HG02852 (cell line): Measurements from ENCODE around the gene NFIA.
A peak's percentile ranks its signal among the peaks of the same experiment; 100 is the strongest.

Source experiments
- ATAC-seq: cut with Tn5 transposase; IDR thresholded peaks from one replicate; pipeline ENCODE4 v1.9.1; 2021; ENCODE audit warnings: mild to moderate bottlenecking, moderate library complexity; ENCODE audit not compliant: unreplicated experiment

NFIA gene

DNA sequence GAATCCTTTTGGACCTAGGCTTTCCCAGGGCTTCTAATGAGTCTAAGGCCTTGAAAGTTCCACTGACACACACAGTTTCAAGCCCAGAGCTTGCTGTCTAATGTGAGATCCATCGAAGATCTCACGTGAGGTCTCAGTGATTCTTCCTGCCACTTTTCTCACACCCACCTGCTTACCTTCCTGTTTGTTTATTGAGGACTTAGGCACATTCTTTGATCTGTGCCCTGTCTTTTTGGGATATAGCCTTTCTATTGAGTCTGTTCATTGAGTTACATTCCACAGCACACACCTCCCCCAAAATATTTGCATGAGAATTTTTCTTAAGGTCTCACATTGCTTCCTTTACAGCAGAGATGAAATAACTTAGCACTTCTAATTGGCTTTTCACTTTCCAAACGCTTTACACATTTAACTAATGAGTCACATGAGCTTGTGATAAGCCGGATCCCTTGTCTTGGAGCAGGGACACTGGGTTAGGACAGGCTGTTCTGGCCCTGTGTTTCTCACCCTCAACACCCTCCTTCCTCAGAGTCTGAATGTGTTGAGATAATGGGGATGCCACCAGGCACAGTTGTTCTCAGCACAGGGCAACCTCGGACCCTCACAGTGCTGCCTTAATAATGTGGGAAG, 354.2 kb downstream of the NFIA start:
- ATAC-seq = no peak

DNA sequence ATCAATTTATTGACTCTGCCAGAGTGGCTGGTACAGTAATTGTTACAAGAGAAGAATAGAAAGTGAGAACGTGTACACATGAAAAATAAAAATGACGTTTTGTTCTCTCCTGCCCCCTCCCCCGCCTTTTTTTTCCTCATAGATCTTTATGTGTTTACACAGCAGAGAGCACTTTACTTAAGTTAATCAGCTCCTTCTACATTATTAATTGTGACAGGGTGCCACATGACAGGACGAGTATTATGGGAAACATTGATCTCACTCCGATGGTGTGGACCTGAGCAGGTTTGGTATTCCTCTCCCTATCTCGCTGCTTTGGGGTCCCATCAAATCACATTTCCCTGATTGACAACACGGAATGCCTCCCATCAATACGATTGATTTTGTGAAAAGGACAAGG, 356.9 kb downstream of the NFIA start:
- no peak for ATAC-seq

DNA sequence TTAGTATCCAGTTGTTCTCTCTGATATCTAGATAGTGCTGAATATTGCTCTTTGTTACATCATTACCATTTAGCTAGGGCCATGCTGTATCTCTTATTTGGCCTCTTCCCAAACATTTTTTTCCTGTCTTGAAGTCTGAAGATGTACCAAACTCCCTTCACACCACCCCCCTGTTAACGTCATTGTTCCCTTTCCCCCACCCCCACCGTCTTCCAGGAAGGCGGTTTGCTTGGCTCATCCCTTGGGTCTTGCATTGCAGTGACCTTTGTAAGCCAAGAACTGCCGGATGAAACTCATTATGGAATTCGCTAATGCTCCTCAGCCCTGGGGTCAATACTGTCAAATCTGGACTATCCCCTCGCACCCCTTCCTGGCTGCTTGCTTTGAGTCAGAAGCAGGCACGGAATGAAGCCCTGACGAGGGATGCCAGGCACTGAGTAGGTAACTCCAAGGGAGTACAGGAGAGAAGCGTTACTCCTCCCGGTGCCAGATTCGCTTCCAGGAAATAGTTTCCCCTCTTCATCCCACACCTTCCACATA, 359.4 kb downstream of the NFIA start:
- no peak for ATAC-seq

DNA sequence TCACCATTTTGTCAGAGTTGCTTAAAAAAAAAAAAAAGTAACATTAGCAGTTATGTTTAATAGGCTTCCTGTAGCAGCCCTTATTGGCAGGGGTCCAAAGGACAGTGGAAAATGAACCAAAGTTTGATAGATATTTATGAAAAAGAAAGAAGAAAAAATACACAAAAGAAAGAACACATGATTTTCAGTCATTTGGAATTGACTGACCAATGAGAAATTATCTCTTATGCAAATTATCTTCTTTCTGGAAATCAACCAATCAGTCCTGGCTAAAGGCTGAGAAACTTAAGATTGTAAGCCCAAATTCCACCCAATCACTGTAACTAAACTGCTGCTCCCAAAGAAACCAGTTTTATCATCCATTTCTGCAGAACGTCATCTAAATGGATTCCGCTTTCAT, 360.2 kb downstream of the NFIA start:
- ATAC-seq = no peak

DNA sequence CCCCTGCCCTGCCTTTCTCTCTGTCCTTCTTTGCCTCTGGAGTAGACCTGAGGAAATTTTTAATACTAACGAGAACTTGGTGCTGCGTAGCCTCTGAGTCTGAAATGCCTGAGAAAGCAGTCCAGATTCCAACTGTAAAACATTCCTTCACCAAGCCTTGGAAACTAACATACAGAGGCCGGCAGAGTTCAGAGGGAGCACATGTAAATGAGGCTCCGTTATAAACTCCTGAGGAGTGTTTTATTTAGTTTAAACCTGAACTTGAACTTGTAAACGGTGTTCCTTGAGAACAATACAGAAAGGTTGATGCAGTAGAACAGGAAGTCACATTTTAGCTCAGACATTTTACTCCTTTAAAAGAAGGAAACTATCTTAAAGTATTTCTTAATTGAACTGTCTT, 361.9 kb downstream of the NFIA start:
- ATAC-seq = no peak

DNA sequence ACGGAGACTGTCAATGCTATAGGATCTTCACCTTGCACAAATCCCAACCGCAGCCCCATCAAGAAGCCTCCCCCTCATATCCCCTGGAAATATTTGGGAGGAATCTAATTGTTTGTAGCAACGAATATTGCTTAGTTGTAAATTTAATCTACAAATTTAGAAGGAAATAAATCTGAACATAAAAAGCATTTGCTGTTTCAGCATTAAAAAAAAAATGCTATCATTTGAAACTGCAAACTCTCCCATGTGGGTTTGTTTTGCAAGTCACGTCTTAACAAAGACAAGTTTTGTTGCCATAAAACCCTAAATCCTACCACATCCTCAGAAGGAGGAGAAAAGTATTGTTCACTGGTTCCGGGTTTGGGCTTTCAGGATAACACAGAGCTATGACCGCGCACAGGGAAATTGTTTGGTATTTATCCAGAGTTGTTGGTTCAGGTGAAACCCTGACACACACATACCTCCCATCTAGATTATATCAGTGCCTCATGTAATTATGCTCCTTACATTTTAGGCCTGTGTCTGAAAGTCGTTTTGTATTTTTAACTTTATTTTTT, 363.0 kb downstream of the NFIA start:
- ATAC-seq = no peak

DNA sequence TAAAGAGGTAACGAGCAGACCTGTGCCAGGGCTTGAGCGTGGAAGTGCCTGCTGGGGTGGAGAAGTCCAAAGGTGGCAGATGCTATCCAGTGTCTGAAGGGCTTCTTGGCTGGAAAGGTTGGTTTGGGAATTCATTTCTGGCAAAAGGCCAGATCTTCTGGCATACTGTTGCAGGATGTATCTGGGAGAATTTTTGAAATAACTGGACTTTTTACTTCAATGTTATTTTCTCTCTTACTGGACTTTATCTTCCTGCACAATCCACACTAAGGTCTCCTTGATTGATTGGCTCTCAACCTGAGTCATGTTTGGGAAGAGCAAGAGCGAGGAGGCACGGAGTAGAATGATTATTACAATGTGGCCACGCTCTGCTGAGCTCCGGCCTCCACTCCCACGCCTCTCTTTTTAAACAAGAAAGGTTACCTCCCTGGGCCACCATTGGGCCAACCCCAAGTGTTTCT, 364.2 kb downstream of the NFIA start:
- no peak for ATAC-seq

DNA sequence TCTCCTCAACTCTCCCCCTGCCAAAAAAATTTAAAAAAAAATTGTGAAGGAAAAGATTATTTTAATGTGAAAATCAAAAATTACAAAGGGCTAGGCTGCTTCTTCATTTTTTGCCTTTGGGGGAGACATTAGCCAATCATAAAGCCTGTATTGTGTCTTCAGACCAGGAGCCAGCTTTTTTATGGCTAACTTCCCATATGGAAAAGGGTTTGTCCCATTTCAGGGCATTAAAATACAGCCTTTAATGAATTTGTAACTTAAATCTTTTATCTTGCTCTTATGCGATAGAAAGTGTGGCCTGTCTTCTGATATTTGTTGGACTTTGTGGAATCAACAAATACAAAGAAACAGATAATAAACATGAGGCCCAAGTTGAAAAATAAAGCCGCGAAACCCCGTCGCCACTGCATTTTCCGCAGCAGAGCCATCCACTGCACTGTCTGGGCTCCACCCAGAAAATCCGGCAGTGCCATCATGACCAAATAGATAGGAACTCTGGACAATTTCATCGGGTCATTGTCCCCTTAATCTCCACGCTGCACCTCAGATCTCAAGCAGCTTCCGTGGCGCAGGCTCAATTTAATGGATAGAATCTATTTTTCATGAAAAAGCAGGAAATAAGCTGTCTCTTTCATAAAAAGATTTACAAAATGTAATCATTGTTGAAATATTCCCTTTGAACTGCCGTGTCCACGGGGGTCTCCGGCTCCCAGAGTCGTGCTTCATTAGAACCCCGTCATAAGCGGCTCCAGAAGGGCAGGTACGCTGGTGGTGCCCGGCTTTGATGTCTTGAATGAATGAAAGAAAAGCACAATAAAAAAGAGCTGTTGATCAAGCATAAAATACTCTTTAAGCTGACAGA, 365.0 kb downstream of the NFIA start:
- no peak for ATAC-seq

DNA sequence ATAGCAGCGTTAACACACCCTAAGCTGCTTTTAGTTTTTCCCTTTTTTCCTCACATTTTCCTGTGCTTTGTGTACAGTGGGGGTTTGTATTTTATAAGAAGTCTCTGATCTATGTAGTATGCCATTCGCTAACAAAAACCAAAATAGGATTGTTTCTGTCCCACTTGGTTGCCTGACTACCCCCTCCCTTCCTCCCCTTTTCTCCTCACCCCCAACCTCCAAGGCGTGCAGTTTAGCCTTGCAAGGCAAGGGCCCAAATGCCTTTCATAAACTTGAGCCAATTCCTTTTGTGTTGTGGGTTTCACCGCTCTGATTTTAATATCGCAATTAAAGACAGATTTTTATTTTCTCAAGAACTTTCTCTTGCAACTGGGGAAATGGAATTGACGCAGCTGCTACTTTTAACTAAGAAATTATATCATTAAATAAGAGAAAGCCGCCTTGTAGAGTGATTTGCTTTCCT, 365.6 kb downstream of the NFIA start:
- no peak for ATAC-seq

DNA sequence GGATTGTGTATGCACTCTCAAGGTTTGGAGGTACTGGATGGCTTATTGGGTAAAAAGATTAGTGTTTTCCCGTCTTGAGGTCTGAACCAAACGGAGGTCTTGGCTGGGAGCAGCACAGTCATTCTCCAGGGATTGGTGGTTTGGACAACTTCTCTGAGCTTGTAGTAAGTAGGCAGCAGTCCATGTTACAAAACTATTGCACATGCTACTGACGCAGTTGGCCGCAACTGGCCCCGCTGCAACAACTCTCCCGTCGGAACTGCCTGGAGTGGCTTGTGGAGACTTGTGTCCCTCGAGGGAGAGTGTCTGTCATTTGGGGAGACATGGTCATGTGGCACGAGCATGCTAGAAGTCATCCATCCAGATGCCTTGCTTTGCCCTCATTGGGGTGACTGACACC, 366.6 kb downstream of the NFIA start:
- no peak for ATAC-seq

DNA sequence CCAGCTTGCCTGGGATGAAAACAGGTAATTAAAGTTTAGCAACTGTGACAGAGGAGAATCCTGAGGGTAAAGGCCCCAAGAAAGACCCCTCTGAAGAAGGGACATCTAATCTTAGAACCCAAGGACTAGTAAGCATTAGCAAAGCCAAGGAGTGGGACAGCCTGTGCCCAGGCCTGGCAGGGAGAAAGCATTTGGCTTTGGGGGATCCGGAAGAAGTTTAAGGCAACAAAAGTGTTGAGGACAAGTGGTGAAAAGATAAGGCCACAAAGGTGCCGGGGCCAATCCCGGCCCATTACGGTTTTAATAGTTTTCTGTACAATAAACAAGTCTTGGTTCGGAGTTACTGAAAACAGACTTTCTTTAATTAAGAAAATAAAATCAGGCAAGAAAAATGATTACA, 367.0 kb downstream of the NFIA start:
- ATAC-seq = no peak

DNA sequence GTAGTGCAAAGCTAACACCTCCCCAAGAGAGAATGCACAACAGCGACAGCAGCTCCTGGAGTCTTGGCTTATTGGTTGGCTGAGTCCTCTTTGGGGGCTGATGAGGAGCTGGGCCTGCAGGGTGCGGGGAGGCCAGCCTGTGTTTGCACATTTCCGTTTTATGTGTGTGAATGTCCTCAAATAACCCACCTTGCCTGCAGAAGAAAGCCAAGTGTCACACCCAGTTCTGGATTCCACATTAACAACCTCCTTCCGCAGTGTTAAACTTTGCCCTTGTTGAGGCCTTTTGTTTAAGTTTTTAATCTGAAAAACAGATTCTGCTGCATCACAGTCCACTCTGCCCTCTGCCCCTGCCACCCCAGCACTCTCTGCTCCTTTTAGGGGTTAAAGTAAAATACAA, 368.1 kb downstream of the NFIA start:
- ATAC-seq = no peak

DNA sequence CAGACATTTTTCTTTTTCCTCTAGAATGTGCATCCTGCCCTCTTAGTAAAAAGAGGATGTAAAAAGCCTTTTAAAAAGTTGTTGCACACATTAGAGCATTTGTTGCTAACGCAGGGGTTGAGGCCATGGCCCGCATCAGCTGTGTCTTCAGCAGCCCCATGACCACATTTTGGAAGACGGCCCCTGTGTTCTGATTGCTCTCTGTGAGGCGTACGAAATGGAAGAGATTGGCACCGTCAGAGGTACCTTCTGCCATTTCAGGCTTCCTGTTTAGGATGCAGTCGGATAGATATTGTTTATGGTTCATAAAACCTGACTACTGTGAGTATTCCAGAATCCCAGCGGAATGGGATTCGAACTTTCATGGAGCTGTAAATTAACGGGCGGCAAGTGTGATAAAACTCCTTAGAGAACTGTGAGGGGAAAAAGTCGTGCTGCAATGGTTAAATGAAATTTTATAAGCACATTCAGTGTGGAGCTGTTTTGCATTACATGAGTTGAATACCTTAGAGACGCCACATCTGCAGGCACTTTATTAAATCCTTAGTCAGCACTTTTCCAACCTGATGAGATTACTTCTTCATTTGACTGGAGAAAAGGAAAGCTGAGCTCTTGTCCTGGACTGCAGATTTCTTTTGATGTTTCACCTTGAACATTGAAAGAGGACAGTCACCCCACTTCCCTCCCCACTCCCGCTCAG, 368.7 kb downstream of the NFIA start:
- no peak for ATAC-seq

DNA sequence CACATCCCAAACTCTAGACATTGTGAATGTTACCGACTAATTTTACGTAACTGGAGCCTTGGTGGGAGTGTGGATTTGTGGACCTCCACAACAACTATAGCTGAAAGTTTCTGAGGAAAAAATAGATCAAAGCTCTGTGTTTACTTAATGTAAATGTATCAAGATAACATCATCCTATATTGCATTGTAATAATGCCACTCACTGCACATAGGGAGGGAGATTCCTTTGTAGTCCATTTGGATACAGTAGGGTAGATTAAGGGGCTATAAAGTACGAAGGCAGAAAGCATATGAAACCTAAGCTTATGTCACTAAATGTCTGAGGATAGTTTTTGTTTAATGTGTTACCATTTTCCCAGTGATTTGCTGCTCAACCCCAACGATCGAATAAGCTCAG, 369.2 kb downstream of the NFIA start:
- no peak for ATAC-seq

DNA sequence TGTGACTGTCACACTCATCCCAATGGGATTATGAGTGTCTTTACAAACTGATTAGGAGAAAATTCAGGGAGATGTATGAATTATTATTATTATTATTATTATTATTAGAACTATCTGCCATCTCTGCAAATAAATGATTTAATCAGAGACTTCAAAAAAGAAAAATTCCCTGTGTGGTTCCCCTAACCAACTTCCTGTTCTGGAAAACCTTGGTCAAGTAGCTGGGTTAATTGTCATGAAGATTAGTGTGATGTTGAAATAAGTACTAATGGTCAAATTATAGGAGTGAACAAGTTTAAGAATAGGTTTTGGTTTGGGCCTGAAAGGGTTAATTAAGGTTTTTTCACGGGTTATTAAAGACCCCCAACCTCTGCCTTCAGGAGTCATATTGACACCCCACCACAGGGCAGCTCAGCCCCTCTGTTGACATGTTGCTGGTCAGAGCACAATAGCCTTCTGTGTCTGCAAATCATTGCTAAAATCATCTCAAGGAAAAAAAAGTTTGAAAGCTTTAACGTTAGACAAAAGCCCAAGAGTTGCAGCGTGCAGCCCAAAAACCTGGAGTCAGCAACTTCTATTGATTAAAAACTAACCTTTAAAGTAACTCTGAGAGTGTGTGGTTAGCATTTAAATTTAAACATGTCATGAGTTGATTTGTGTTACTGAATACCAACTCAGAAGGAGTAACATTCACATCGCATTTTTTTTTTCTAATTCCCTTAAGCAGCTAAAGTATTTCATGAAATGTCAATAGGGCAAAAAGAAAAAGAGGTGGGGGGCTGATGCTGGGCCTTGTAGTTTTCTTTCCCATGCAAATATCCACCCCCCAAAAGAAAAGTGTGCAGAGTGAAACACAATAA, 370.0 kb downstream of the NFIA start:
- no peak for ATAC-seq

DNA sequence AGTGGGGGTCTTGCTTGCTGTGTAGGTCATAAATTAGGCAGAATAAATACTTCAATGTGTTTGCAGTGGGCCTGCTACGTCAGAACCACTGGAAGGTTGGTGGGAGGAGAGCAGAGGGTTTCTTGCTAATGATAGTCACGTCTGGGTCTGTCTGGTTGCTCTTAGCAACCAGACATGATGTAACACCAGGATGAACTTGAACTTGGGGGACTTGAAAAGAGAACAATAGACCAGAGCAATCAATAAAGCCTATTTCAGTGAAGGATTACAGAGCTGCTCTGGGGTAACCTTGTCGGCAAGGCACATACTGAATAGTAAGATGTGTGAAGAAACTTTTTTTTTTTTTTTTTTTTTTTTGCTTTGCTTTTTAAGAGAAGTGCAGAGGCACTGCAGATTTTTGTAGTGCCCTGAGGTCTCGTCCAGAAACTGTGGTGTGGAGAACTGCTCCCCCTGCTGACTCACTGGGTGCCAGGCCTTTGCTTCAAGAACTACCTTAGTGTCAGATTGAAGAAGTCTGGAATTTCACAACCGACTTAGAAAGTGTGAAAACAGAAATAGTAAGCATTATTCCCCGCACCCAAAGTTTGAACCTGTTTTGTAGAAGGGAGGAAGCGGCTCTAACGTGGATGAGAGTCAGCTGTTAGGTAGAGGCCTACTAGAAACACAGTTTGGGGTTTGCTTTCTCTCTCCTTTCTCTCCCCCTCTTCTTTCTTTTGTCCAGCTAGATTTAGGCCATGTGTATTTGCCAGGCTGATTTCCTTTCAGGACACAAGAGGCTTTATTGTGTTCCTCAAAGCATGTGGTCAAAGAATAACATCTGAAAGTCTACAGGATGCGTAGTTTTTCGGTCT, 371.0 kb downstream of the NFIA start:
- peak; percentile 93 for ATAC-seq

DNA sequence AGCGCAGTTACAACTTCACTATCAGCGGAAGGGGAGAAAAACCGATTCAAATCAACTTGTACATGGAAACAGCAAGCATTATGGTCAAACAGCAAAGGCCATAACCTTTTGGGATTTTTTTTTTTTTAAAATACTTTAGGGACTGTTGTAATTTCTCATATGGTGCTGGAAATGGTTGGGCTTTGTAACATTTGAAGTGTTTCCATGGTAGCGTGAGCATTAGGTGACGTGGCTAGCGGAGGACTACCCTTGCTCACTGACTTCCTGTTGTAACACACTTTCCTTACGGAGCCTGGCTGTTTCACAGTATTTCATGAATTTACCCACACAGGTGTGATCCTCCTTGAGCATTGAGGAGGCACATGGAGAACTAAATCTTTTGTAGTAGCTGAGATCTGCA, 373.0 kb downstream of the NFIA start:
- no peak for ATAC-seq

DNA sequence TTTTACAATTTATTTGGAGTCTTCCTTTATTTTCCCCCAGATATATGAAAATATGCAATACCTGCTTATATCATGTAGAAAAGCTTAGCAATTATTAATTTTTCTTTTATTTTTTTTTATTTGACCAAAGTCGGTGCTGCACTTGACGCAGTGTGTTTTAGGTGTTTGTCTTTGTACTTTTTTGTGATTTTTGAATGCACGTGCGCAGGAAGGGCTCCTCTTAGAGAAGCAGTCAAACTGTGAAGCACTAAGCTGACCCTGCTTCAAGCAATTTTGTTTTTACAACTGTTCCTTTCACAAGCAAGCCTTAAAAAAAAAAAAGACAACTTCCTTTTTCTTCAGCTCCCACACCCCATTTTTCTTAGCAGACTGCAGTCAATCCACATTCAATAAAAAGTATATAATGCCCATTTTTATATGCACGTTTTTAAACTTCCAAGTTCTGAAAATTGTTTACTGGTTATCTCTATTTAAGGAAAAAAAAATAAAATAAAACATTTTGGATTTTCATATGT, 375.2 kb downstream of the NFIA start:
- no peak for ATAC-seq

DNA sequence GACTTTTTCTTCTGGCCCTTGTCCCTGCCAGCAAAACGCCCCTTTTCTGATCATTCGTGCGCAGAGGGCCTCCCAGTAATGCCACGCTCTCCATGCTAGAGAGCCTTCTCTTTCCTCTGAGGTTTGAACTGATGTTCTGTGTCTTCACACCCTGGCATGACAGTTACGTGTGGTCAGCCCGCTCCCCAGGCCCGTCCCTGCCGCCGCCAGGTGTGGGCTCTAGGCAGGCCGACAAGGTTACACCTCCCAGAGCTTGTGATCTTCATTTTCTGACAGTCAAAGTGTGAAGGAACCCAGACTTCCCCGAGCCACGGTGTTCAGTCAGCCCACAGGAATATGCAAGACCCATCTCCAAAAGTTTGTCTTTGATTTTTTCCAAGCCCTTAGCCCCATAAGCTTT, 377.0 kb downstream of the NFIA start:
- ATAC-seq = no peak
